ENCODE data around the gene CMTM3.

GRCh38 chr16:66561381-66562080 is 43.0 kb upstream of the CMTM3 start:
- TF ChIP-seq CTCF (IDR thresholded peaks at IDR 0.05): no peak
- TF ChIP-seq POLR2A (IDR thresholded peaks at IDR 0.05): no peak
- no peak for TF ChIP-seq EP300 (IDR thresholded peaks at IDR 0.05)
- no peak for TF ChIP-seq POLR2AphosphoS5 (IDR thresholded peaks at IDR 0.05)
